HepG2 (cell line): ENCODE measurements around the gene UBE2Q1. TPM values are rescaled to one million over a fixed set of nuclear protein-coding genes. Genes with fewer than 3 reads are reported as not detected.

Experiments used
- ATAC-seq: fragments of 200-7000 bp; cut with Tn5 transposase; 3 replicates; pipeline ENCODE4 v1.9.1; 2020; ENCODE audit warnings: mild to moderate bottlenecking, moderate library complexity
- BruUV-seq: library from RNA; stranded (reverse); fragments of 400-500 nt; replicated peaks from 2 replicates; lab custom pipeline; 2021; lab: Mats Ljungman, UMichigan
- CTCF ChIA-PET: fragments of 300-600 bp; formaldehyde crosslinking; extraction: SDS; loops from one replicate; lab custom pipeline; 2021; ENCODE audit warnings: low total read pairs, inconsistent platforms, low intra/inter-chr PET ratio; lab: Yijun Ruan, JAX
- POLR2A ChIA-PET: fragments of 350-600 bp; sonication (Branson Sonifier 250); formaldehyde crosslinking; loops from one replicate; lab custom pipeline; 2020; ENCODE audit warnings: antibody characterized with exemption, inconsistent platforms; lab: Yijun Ruan, JAX
- DNase-seq: peaks from one replicate; pipeline ENCODE4 v3.0.0-alpha.2; 2015; ENCODE audit warnings: low spot score
- FAIRE-seq: peaks from 3 replicates; lab custom pipeline; 2011; peaks lifted over from hg19 to GRCh38; lab: Jason Lieb, UNC
- H2AFZ ChIP-seq: one replicate; pipeline ENCODE4 v1.6.1; 2011; ENCODE audit warnings: low read length, inconsistent platforms
- H3K27ac ChIP-seq: fragments of 300-600 bp; 3 replicates; pipeline ENCODE4 v1.8.0; 2011; ENCODE audit warnings: mixed run types, mild to moderate bottlenecking, mixed read lengths, low read length, inconsistent platforms; ENCODE audit not compliant: insufficient read depth; ENCODE audit errors: extremely low read length
- H3K27me3 ChIP-seq, 2 experiments: fragments of 200-600 bp in 1 of 2; 2 replicates in 1 of 2; 3 replicates in 1 of 2; pipeline versions ENCODE4 v1.6.0 to v1.8.0; 2011; ENCODE audit warnings: low read length in 2 of 2, mild to moderate bottlenecking in 2 of 2, moderate library complexity in 2 of 2, inconsistent platforms in 1 of 2; ENCODE audit not compliant: insufficient read depth in 2 of 2, control insufficient read depth in 1 of 2
- H3K36me3 ChIP-seq, 2 experiments: fragments of 200-600 bp in 1 of 2; replicated peaks in 1 of 2; 2 replicates in 1 of 2; 3 replicates in 1 of 2; pipeline versions ENCODE4 v1.5.1 to v1.8.0; 2011; ENCODE audit warnings: low read length in 2 of 2, inconsistent platforms in 1 of 2; ENCODE audit not compliant: insufficient read depth in 2 of 2, control insufficient read depth in 1 of 2
- H3K4me1 ChIP-seq: 2 replicates; pipeline ENCODE4 v1.5.1; 2012; ENCODE audit warnings: low read length, inconsistent platforms; ENCODE audit not compliant: insufficient read depth
- H3K4me2 ChIP-seq: 2 replicates; pipeline ENCODE4 v1.6.0; 2011; ENCODE audit warnings: low read depth, low read length, inconsistent platforms
- H3K4me3 ChIP-seq, 3 experiments: fragments of 200-600 bp in 1 of 3; sonication (generic), shearing (Covaris generic) in 1 of 3; replicated peaks in 1 of 3; 2 replicates each; pipeline ENCODE4 v1.5.1; 2011 to 2016; ENCODE audit warnings: low read length in 3 of 3, inconsistent platforms in 2 of 3, low read depth in 2 of 3, mild to moderate bottlenecking in 2 of 3, control low read depth in 1 of 3, mixed read lengths in 1 of 3; ENCODE audit not compliant: insufficient read depth in 1 of 3
- H3K79me2 ChIP-seq: one replicate; pipeline ENCODE4 v1.6.1; 2011; ENCODE audit warnings: low read length, inconsistent platforms; ENCODE audit not compliant: insufficient read depth
- H3K9ac ChIP-seq: 2 replicates; pipeline ENCODE4 v1.6.0; 2011; ENCODE audit warnings: mild to moderate bottlenecking, low read depth, low read length, inconsistent platforms; ENCODE audit not compliant: insufficient read depth
- H3K9me3 ChIP-seq: 2 replicates; pipeline ENCODE4 v1.5.1; 2012; ENCODE audit warnings: mild to moderate bottlenecking, low read length
- H4K20me1 ChIP-seq: 2 replicates; pipeline ENCODE4 v1.6.0; 2011; ENCODE audit warnings: inconsistent platforms, mild to moderate bottlenecking, low read length, moderate library complexity; ENCODE audit not compliant: insufficient read depth
- AFF4 ChIP-seq: sonication (generic); formaldehyde crosslinking; IDR thresholded peaks from 2 replicates; pipeline ENCODE4 v1.4.0; 2020; ENCODE audit warnings: missing genetic modification reagents
- BCLAF1 ChIP-seq: fragments of 450-650 bp; IDR thresholded peaks from 2 replicates; pipeline ENCODE4 v1.6.1; 2017; ENCODE audit warnings: mild to moderate bottlenecking
- CHD2 ChIP-seq: IDR thresholded peaks from 2 replicates; pipeline ENCODE4 v1.6.1; 2011; ENCODE audit warnings: low read depth, low read length, improper control_type of control experiment
- GLI4 ChIP-seq: sonication (generic); formaldehyde crosslinking; IDR thresholded peaks from 2 replicates; pipeline ENCODE4 v1.5.1; 2020; ENCODE audit warnings: missing genetic modification reagents, mild to moderate bottlenecking, moderate library complexity, borderline replicate concordance
- HDAC1 ChIP-seq: sonication (generic); formaldehyde crosslinking; IDR thresholded peaks from 2 replicates; pipeline ENCODE4 v1.5.1; 2020; ENCODE audit warnings: mild to moderate bottlenecking, missing genetic modification reagents
- NCOA5 ChIP-seq: sonication (generic); formaldehyde crosslinking; IDR thresholded peaks from 2 replicates; pipeline ENCODE4 v1.4.0; 2020; ENCODE audit warnings: missing genetic modification reagents
- PITX1 ChIP-seq: sonication (generic); formaldehyde crosslinking; IDR thresholded peaks from 2 replicates; pipeline ENCODE4 v1.5.1; 2020; ENCODE audit warnings: mild to moderate bottlenecking, missing genetic modification reagents
- SOX6 ChIP-seq, 2 experiments: fragments of 450-650 bp in 1 of 2; sonication (generic) in 1 of 2; formaldehyde crosslinking in 1 of 2; IDR thresholded peaks; 2 replicates each; pipeline versions ENCODE4 v1.4.0 to v1.6.1; 2017 to 2020; ENCODE audit warnings: antibody characterized with exemption in 1 of 2, mild to moderate bottlenecking in 1 of 2, missing genetic modification reagents in 1 of 2
- TOE1 ChIP-seq: sonication (generic); formaldehyde crosslinking; IDR thresholded peaks from 2 replicates; pipeline ENCODE4 v1.4.0; 2020; ENCODE audit warnings: mild to moderate bottlenecking, missing genetic modification reagents
- ZBTB43 ChIP-seq: sonication (generic); formaldehyde crosslinking; conservative IDR thresholded peaks from 2 replicates; pipeline ENCODE4 v1.4.0; 2020; ENCODE audit warnings: missing genetic modification reagents
- ZNF280B ChIP-seq: sonication (generic); formaldehyde crosslinking; IDR thresholded peaks from 2 replicates; pipeline ENCODE4 v1.5.0; 2020; ENCODE audit warnings: missing genetic modification reagents, mild to moderate bottlenecking, borderline replicate concordance
- ZNF460 ChIP-seq: sonication (generic); formaldehyde crosslinking; IDR thresholded peaks from 2 replicates; pipeline ENCODE4 v1.5.1; 2020; ENCODE audit warnings: missing genetic modification reagents, mild to moderate bottlenecking, borderline replicate concordance
- ZNF557 ChIP-seq: sonication (generic); formaldehyde crosslinking; IDR thresholded peaks from 2 replicates; pipeline ENCODE4 v1.4.0; 2020; ENCODE audit warnings: missing genetic modification reagents
- ZNF672 ChIP-seq: sonication (generic); formaldehyde crosslinking; IDR thresholded peaks from 2 replicates; pipeline ENCODE4 v1.8.1; 2022; ENCODE audit warnings: missing genetic modification reagents
- ZNF691 ChIP-seq: sonication (generic); formaldehyde crosslinking; IDR thresholded peaks from 2 replicates; pipeline ENCODE4 v1.4.0; 2020; ENCODE audit warnings: missing genetic modification reagents, low read depth, mild to moderate bottlenecking, borderline replicate concordance
- WGBS: methylation state at CpG from one replicate; pipeline ENCODE4 v1.1.6; 2017; ENCODE audit warnings: low lambda C conversion rate; 5-methylcytosine and 5-hydroxymethylcytosine counted together
- in situ Hi-C: cut with HindIII; loops from 2 replicates; pipeline ENCODE4 v1.10.0; 2017; ENCODE audit warnings: low pct_unique_long_range_greater_than_20kb; ENCODE audit not compliant: extremely low pct_ligation_motif_present
- intact Hi-C: fragments of 100-400 bp; cut with micrococcal nuclease; formaldehyde crosslinking; loops from one replicate; pipeline ENCODE4 v1.10.0; 2022; ENCODE audit not compliant: unreplicated experiment
- polyA plus RNA-seq, 8 experiments: library from polyadenylated mRNA; depleted of rRNA in 3 of 8; stranded (reverse) in 7 of 8; unstranded in 1 of 8; fragments of >200 nt; fragmentation: Illumina TruSeq in 4 of 8; extraction: Trizol in 4 of 8; gene quantifications; 2 replicates each; pipeline versions ENCODE4 v1.2.1 to v1.2.3, GENCODE V29; 2011 to 2016; ENCODE audit warnings: low read depth in 4 of 8, missing spikeins in 1 of 8, mixed read lengths in 1 of 8; ENCODE audit not compliant: insufficient read depth in 1 of 8
- total RNA-seq, 5 experiments: library from RNA; depleted of rRNA; stranded (reverse); fragments of >200 nt; fragmentation: Illumina TruSeq; extraction: Trizol; gene quantifications; 2 replicates each; pipeline ENCODE4 v1.2.3, GENCODE V29; 2016; ENCODE audit warnings: low read depth in 1 of 5

Gene UBE2Q1
- total and polyA plus RNA-seq, 2 of the 13 experiments (the other 11 are each of a cell fraction or from before 2014, with no cell fraction given), result 11.7 to 41.7 TPM

- in situ Hi-C loops (no loop called here), intact Hi-C loops (no loop called here)
- Histone ChIP-seq H3K9me3 (no peaks in the 10 kb centered on the region), H3K4me3 (no peak overlapping the region), H3K79me2 (no peaks in the 10 kb centered on the region), H3K27me3 (peaks cover 2 to 30% of the 10 kb centered on the region in 2 experiments; a peak in 4 of 5 replicates), H3K4me2 (no peak overlapping the region), H2AFZ (no peak overlapping the region), H4K20me1 (no peaks in the 10 kb centered on the region), H3K9ac (no peak overlapping the region), H3K4me1 (no peaks in the 10 kb centered on the region), H3K36me3 (no peaks in the 10 kb centered on the region), H3K27ac (no peak overlapping the region)
- ChIA-PET POLR2A (no interaction called here), CTCF (no interaction called here)
- FAIRE-seq, result no peak
- no TSS peak for BruUV-seq
- no peak for ATAC-seq
- 19% methylated on average over 6 of the region's 6 CpGs for WGBS
- DNase-seq, result no peak
- no peak for TF ChIP-seq ZNF460
- TF ChIP-seq ZNF557 (CRISPR knock-in tag), result no peak
- no peak for TF ChIP-seq SOX6 (IDR thresholded peaks at IDR 0.05)
- TF ChIP-seq SOX6 (CRISPR knock-in tag; IDR thresholded peaks at IDR 0.05), result no peak
- TF ChIP-seq ZBTB43 (CRISPR knock-in tag), result no peak
- TF ChIP-seq ZNF280B (CRISPR knock-in tag), result no peak
- no peak for TF ChIP-seq HDAC1 (CRISPR knock-in tag)
- TF ChIP-seq CHD2, result no peak
- TF ChIP-seq PITX1 (CRISPR knock-in tag), result no peak
- no peak for TF ChIP-seq ZNF691 (CRISPR knock-in tag)
- TF ChIP-seq ZNF672, result no peak
- no peak for TF ChIP-seq AFF4 (CRISPR knock-in tag)
- no peak for TF ChIP-seq GLI4 (CRISPR knock-in tag)
- TF ChIP-seq NCOA5, result no peak
- no peak for TF ChIP-seq TOE1 (CRISPR knock-in tag)
- no peak for TF ChIP-seq BCLAF1
These were observed 17.2 kb downstream of the UBE2Q1 start for GRCh38 chr1:154541231-154541630.
